WTC11 (cell line): Measurements from ENCODE around the gene C1QTNF1. TPM values are rescaled to one million over a fixed set of nuclear protein-coding genes. Genes with fewer than 3 reads are reported as not detected.

Experiments
- ATAC-seq: fragments of 200-7000 bp; cut with Tn5 transposase; 2 replicates; pipeline ENCODE4 v1.10.0; 2021; ENCODE audit warnings: mild to moderate bottlenecking, moderate library complexity
- CTCF ChIA-PET: fragments of 300-600 bp; sonication (Branson Sonifier 250); formaldehyde crosslinking; loops from one replicate; lab custom pipeline; 2021; ENCODE audit warnings: antibody characterized with exemption; lab: Charles Lee
- POLR2A ChIA-PET: fragments of 350-600 bp; sonication (Branson Sonifier 250); formaldehyde crosslinking; loops from one replicate; lab custom pipeline; 2021; ENCODE audit warnings: antibody characterized with exemption; lab: Charles Lee
- DNase-seq: peaks from one replicate; pipeline ENCODE4 v3.0.0; 2021; ENCODE audit warnings: low spot score
- H3K27ac Mint-ChIP-seq: 2 replicates; pipeline ENCODE4 v1.8.0; 2021; ENCODE audit warnings: mixed read lengths
- H3K27me3 Mint-ChIP-seq: 2 replicates; pipeline ENCODE4 v1.8.0; 2021; ENCODE audit warnings: low read depth, mild to moderate bottlenecking, moderate library complexity, mixed read lengths
- H3K36me3 Mint-ChIP-seq: 2 replicates; pipeline ENCODE4 v1.8.0; 2021; ENCODE audit warnings: mixed read lengths
- H3K4me1 Mint-ChIP-seq: 2 replicates; pipeline ENCODE4 v1.8.0; 2022; ENCODE audit warnings: mixed read lengths
- H3K4me3 Mint-ChIP-seq: 2 replicates; pipeline ENCODE4 v1.8.0; 2021; ENCODE audit warnings: mild to moderate bottlenecking, moderate library complexity, mixed read lengths
- H3K9me3 Mint-ChIP-seq: 2 replicates; pipeline ENCODE4 v1.8.0; 2021; ENCODE audit warnings: mixed read lengths
- GABPB1 ChIP-seq: sonication (generic); formaldehyde crosslinking; IDR thresholded peaks from 2 replicates; pipeline ENCODE4 v1.8.1; 2023; ENCODE audit warnings: mild to moderate bottlenecking, missing genetic modification reagents
- GRHL2 ChIP-seq: fragments of 250-450 bp; sonication (Bioruptor Pico); IDR thresholded peaks from 2 replicates; pipeline ENCODE4 v1.8.0; 2022; ENCODE audit warnings: mild to moderate bottlenecking, moderate library complexity; ENCODE audit not compliant: insufficient replicate concordance, severe bottlenecking
- JUN ChIP-seq: sonication (generic); formaldehyde crosslinking; IDR thresholded peaks from 2 replicates; pipeline ENCODE4 v1.8.0; 2023; ENCODE audit warnings: mild to moderate bottlenecking, missing genetic modification reagents
- NFATC4 ChIP-seq: fragments of 250-450 bp; sonication (Bioruptor Pico); IDR thresholded peaks from 2 replicates; pipeline ENCODE4 v1.9.0; 2021; ENCODE audit warnings: mild to moderate bottlenecking
- NR2C2 ChIP-seq: sonication (generic); formaldehyde crosslinking; IDR thresholded peaks from 2 replicates; pipeline ENCODE4 v1.8.0; 2022; ENCODE audit warnings: mild to moderate bottlenecking, missing genetic modification reagents
- TEAD1 ChIP-seq: sonication (generic); formaldehyde crosslinking; IDR thresholded peaks from 2 replicates; pipeline ENCODE4 v1.8.0; 2022; ENCODE audit warnings: mild to moderate bottlenecking, missing genetic modification reagents
- ZNF138 ChIP-seq: sonication (generic); formaldehyde crosslinking; conservative IDR thresholded peaks from 2 replicates; pipeline ENCODE4 v1.8.1; 2022; ENCODE audit warnings: mild to moderate bottlenecking, moderate library complexity, missing genetic modification reagents
- ZNF317 ChIP-seq: sonication (generic); formaldehyde crosslinking; IDR thresholded peaks from 2 replicates; pipeline ENCODE4 v1.8.1; 2023; ENCODE audit warnings: low read depth, mild to moderate bottlenecking, moderate library complexity, missing genetic modification reagents, borderline replicate concordance
- ZNF396 ChIP-seq: fragments of 250-450 bp; sonication (Bioruptor Pico); IDR thresholded peaks from 2 replicates; pipeline ENCODE4 v1.8.0; 2021; ENCODE audit warnings: mild to moderate bottlenecking, moderate library complexity, borderline replicate concordance
- ZNF416 ChIP-seq: fragments of 250-450 bp; sonication (Bioruptor Pico); IDR thresholded peaks from 2 replicates; pipeline ENCODE4 v1.9.0; 2021; ENCODE audit warnings: mild to moderate bottlenecking, inconsistent platforms
- ZNF671 ChIP-seq: fragments of 250-450 bp; sonication (Bioruptor Pico); IDR thresholded peaks from 2 replicates; pipeline ENCODE4 v1.8.0; 2021; ENCODE audit warnings: mild to moderate bottlenecking
- total RNA-seq: library from RNA; stranded (reverse); gene quantifications from 3 replicates; pipeline ENCODE4 v1.2.3, GENCODE V29; 2021
- TF ChIP-seq, protein P1 (sequence below): sonication (generic); formaldehyde crosslinking; IDR thresholded peaks from 2 replicates; pipeline ENCODE4 v1.8.0; 2023; ENCODE audit warnings: mild to moderate bottlenecking, missing genetic modification reagents
- TF ChIP-seq, protein P2 (sequence below): fragments of 250-450 bp; sonication (Bioruptor Pico); IDR thresholded peaks from 2 replicates; pipeline ENCODE4 v1.9.0; 2021; ENCODE audit warnings: moderate library complexity, mild to moderate bottlenecking, inconsistent platforms, borderline replicate concordance
- TF ChIP-seq, protein P3 (sequence below): sonication (generic); formaldehyde crosslinking; conservative IDR thresholded peaks from 2 replicates; pipeline ENCODE4 v1.8.1; 2023; ENCODE audit warnings: mild to moderate bottlenecking, low read depth, missing genetic modification reagents, moderate library complexity
- TF ChIP-seq, protein P4 (sequence below): sonication (generic); formaldehyde crosslinking; IDR thresholded peaks from 2 replicates; pipeline ENCODE4 v1.8.1; 2023; ENCODE audit warnings: mild to moderate bottlenecking, missing genetic modification reagents, moderate library complexity
- TF ChIP-seq, protein P5 (sequence below): sonication (generic); formaldehyde crosslinking; IDR thresholded peaks from 2 replicates; pipeline ENCODE4 v1.8.0; 2022; ENCODE audit warnings: mild to moderate bottlenecking, missing genetic modification reagents
- TF ChIP-seq, protein P6 (sequence below): fragments of 250-450 bp; sonication (Bioruptor Pico); conservative IDR thresholded peaks from 2 replicates; pipeline ENCODE4 v1.9.0; 2021; ENCODE audit warnings: mild to moderate bottlenecking
- TF ChIP-seq, protein P7 (sequence below): sonication (generic); formaldehyde crosslinking; IDR thresholded peaks from 2 replicates; pipeline ENCODE4 v1.8.1; 2022; ENCODE audit warnings: low read depth, mild to moderate bottlenecking, moderate library complexity, missing genetic modification reagents, borderline replicate concordance
- TF ChIP-seq, protein P8 (sequence below): fragments of 250-450 bp; sonication (Bioruptor Pico); IDR thresholded peaks from 2 replicates; pipeline ENCODE4 v1.9.0; 2021; ENCODE audit warnings: mild to moderate bottlenecking, borderline replicate concordance

The C1QTNF1 gene
- total RNA-seq, 1 experiment from 2014 or later: 1.7 TPM

DNA sequence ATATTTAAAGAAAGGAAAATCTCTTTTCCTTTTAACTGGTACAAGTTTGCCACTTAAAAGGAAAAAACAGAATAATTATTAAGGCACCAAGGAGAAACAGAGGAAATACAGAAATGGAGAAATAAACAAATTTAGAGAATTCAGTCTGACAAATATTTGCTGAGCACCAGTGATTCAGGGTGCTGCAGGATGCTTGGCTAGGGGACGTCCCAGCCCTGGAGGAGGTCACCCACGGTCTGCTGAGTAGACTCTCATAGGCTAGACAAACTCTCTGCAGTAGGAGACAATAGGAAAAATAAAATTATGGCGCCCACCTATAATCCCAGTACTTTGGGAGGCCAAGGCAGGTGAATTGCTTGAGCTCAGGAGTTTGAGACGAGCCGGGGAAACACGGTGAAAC is 15.9 kb downstream of the C1QTNF1 start (continued):
- TF ChIP-seq, protein P1, sequence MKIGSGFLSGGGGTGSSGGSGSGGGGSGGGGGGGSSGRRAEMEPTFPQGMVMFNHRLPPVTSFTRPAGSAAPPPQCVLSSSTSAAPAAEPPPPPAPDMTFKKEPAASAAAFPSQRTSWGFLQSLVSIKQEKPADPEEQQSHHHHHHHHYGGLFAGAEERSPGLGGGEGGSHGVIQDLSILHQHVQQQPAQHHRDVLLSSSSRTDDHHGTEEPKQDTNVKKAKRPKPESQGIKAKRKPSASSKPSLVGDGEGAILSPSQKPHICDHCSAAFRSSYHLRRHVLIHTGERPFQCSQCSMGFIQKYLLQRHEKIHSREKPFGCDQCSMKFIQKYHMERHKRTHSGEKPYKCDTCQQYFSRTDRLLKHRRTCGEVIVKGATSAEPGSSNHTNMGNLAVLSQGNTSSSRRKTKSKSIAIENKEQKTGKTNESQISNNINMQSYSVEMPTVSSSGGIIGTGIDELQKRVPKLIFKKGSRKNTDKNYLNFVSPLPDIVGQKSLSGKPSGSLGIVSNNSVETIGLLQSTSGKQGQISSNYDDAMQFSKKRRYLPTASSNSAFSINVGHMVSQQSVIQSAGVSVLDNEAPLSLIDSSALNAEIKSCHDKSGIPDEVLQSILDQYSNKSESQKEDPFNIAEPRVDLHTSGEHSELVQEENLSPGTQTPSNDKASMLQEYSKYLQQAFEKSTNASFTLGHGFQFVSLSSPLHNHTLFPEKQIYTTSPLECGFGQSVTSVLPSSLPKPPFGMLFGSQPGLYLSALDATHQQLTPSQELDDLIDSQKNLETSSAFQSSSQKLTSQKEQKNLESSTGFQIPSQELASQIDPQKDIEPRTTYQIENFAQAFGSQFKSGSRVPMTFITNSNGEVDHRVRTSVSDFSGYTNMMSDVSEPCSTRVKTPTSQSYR (CRISPR knock-in tag): no peak
- no peak for TF ChIP-seq GABPB1 (CRISPR knock-in tag)
- no peak for TF ChIP-seq ZNF671 (CRISPR knock-in tag)
- no peak for TF ChIP-seq ZNF138 (CRISPR knock-in tag)
- TF ChIP-seq ZNF396 (CRISPR knock-in tag): no peak
- TF ChIP-seq ZNF416: no peak
- TF ChIP-seq NR2C2 (CRISPR knock-in tag): no peak
- TF ChIP-seq, protein P2, sequence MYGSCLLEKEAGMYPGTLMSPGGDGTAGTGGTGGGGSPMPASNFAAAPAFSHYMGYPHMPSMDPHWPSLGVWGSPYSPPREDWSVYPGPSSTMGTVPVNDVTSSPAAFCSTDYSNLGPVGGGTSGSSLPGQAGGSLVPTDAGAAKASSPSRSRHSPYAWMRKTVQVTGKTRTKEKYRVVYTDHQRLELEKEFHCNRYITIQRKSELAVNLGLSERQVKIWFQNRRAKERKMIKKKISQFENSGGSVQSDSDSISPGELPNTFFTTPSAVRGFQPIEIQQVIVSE (CRISPR knock-in tag): no peak
- TF ChIP-seq, protein P3, sequence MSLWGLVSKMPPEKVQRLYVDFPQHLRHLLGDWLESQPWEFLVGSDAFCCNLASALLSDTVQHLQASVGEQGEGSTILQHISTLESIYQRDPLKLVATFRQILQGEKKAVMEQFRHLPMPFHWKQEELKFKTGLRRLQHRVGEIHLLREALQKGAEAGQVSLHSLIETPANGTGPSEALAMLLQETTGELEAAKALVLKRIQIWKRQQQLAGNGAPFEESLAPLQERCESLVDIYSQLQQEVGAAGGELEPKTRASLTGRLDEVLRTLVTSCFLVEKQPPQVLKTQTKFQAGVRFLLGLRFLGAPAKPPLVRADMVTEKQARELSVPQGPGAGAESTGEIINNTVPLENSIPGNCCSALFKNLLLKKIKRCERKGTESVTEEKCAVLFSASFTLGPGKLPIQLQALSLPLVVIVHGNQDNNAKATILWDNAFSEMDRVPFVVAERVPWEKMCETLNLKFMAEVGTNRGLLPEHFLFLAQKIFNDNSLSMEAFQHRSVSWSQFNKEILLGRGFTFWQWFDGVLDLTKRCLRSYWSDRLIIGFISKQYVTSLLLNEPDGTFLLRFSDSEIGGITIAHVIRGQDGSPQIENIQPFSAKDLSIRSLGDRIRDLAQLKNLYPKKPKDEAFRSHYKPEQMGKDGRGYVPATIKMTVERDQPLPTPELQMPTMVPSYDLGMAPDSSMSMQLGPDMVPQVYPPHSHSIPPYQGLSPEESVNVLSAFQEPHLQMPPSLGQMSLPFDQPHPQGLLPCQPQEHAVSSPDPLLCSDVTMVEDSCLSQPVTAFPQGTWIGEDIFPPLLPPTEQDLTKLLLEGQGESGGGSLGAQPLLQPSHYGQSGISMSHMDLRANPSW (CRISPR knock-in tag): no peak
- TF ChIP-seq, protein P4, sequence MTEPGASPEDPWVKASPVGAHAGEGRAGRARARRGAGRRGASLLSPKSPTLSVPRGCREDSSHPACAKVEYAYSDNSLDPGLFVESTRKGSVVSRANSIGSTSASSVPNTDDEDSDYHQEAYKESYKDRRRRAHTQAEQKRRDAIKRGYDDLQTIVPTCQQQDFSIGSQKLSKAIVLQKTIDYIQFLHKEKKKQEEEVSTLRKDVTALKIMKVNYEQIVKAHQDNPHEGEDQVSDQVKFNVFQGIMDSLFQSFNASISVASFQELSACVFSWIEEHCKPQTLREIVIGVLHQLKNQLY (CRISPR knock-in tag): no peak
- TF ChIP-seq, protein P5, sequence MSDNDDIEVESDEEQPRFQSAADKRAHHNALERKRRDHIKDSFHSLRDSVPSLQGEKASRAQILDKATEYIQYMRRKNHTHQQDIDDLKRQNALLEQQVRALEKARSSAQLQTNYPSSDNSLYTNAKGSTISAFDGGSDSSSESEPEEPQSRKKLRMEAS: no peak
- TF ChIP-seq, protein P6, sequence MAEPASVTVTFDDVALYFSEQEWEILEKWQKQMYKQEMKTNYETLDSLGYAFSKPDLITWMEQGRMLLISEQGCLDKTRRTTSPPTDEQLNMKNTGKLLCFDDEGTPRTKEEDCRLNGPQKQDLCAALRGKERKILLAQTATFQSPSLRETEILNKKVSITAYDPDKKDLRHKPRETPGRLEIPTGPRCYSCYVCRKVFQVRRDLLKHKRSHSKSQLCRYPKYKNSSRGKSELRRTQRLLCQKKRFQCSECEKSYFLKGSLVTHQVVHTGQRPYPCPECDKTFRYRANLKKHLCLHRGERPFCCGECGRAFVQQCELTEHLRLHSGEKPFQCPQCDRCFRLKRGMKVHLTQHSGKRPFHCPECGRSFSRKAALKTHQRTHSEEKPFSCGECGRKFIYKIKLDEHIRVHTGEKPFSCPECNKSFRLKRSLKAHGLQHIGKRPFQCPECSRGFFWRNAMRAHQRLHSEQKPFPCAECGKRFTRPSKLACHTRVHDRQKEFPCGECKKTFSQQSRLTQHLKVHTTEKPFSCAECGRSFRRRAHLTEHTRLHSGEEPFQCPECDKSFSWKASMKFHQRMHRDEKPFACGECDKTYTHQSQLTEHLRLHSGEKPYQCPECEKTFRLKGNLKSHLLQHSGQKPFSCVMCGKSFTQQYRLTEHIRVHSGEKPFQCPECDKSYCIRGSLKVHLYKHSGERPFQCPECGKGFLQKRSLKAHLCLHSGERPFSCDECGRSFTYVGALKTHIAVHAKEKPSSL: no peak
- TF ChIP-seq TEAD1: no peak

DNA sequence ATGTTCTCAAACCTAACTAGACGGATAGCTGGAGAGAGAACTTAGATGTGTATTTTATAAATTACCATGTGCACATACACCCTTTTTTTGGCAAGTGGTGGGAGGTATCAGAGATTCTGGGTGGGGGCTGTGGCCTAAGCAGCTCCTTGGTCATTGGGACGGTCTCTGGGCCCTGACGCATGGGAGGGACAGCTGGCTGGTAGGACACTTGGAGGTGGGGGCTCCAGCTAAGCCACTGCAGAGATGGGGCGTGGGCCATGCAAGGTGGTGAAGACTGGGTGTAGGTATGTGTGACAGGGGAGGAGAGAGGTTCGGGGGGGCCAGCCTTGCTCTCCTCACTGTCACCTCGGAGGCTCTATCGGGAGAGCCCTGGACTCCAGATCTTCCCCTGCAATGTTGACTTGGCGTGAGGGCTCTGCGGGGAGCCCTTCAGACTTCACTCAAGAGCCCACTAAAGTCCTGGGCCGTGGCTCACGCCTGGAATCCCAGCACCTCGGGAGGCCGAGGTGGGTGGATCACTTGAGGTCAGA is 17.1 kb downstream of the C1QTNF1 start:
- Mint-ChIP-seq H3K27me3 (peaks cover 12% of the 10 kb centered on the region), H3K4me3 (no peak overlapping the region), H3K4me1 (peaks cover 5% of the 10 kb centered on the region; the same call in 1 of the 2 replicates), H3K9me3 (peaks cover 13% of the 10 kb centered on the region), H3K27ac (no peak overlapping the region), H3K36me3 (no peaks in the 10 kb centered on the region)
- ATAC-seq (no peak), DNase-seq (no peak)
- ChIA-PET POLR2A (no interaction called here), CTCF (interaction anchor here (0.9 to 2.1 kb wide), 6 partner anchors 8 to 57 kb away, joined by 3 to 15 read pairs (median 3); partner anchors contain the start of gene ENGASE)
- TF ChIP-seq JUN (CRISPR knock-in tag) (no peak), ZNF317 (CRISPR knock-in tag) (no peak), GRHL2 (CRISPR knock-in tag) (no peak), TEAD1 (no peak), NFATC4 (CRISPR knock-in tag) (no peak)
- TF ChIP-seq, protein P7, sequence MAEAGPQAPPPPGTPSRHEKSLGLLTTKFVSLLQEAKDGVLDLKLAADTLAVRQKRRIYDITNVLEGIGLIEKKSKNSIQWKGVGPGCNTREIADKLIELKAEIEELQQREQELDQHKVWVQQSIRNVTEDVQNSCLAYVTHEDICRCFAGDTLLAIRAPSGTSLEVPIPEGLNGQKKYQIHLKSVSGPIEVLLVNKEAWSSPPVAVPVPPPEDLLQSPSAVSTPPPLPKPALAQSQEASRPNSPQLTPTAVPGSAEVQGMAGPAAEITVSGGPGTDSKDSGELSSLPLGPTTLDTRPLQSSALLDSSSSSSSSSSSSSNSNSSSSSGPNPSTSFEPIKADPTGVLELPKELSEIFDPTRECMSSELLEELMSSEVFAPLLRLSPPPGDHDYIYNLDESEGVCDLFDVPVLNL (CRISPR knock-in tag): no peak
- TF ChIP-seq, protein P8, sequence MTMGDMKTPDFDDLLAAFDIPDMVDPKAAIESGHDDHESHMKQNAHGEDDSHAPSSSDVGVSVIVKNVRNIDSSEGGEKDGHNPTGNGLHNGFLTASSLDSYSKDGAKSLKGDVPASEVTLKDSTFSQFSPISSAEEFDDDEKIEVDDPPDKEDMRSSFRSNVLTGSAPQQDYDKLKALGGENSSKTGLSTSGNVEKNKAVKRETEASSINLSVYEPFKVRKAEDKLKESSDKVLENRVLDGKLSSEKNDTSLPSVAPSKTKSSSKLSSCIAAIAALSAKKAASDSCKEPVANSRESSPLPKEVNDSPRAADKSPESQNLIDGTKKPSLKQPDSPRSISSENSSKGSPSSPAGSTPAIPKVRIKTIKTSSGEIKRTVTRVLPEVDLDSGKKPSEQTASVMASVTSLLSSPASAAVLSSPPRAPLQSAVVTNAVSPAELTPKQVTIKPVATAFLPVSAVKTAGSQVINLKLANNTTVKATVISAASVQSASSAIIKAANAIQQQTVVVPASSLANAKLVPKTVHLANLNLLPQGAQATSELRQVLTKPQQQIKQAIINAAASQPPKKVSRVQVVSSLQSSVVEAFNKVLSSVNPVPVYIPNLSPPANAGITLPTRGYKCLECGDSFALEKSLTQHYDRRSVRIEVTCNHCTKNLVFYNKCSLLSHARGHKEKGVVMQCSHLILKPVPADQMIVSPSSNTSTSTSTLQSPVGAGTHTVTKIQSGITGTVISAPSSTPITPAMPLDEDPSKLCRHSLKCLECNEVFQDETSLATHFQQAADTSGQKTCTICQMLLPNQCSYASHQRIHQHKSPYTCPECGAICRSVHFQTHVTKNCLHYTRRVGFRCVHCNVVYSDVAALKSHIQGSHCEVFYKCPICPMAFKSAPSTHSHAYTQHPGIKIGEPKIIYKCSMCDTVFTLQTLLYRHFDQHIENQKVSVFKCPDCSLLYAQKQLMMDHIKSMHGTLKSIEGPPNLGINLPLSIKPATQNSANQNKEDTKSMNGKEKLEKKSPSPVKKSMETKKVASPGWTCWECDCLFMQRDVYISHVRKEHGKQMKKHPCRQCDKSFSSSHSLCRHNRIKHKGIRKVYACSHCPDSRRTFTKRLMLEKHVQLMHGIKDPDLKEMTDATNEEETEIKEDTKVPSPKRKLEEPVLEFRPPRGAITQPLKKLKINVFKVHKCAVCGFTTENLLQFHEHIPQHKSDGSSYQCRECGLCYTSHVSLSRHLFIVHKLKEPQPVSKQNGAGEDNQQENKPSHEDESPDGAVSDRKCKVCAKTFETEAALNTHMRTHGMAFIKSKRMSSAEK (CRISPR knock-in tag): no peak
